CD8-positive, alpha-beta memory T cell (primary cell): Measurements from ENCODE around the gene LRRC8B. TPM values are rescaled to one million over a fixed set of nuclear protein-coding genes. Genes with fewer than 3 reads are reported as not detected.
"Not testable (repeated sequence)": the region's sequence is repeated elsewhere in the genome, so short reads cannot be mapped to it uniquely, and the experiment has no call there.

Experiments
- CTCF ChIA-PET: fragments of 350-600 bp; sonication (Branson Sonifier 250); formaldehyde crosslinking; loops from one replicate; lab custom pipeline; 2021; ENCODE audit warnings: antibody characterized with exemption; lab: Charles Lee
- POLR2A ChIA-PET: fragments of 350-600 bp; sonication (Branson Sonifier 250); formaldehyde crosslinking; loops from one replicate; lab custom pipeline; 2021; ENCODE audit warnings: antibody characterized with exemption; lab: Charles Lee
- DNase-seq, 5 donors: peaks; one replicate each; pipeline versions ENCODE4 v3.0.0 to v3.0.0-alpha.2; 2020 to 2022; ENCODE audit warnings: mixed read lengths in 1 of 5
- H3K27ac ChIP-seq: one replicate; pipeline ENCODE4 v1.7.0; 2013; ENCODE audit warnings: low read depth, mild to moderate bottlenecking, low read length, moderate library complexity
- H3K27me3 ChIP-seq: 2 replicates; pipeline ENCODE4 v1.7.0; 2013; ENCODE audit warnings: low read length, mild to moderate bottlenecking; ENCODE audit not compliant: insufficient read depth, poor library complexity, severe bottlenecking
- H3K36me3 ChIP-seq: 2 replicates; pipeline ENCODE4 v1.7.0; 2013; ENCODE audit warnings: mild to moderate bottlenecking, low read length, moderate library complexity; ENCODE audit not compliant: insufficient read depth
- H3K4me1 ChIP-seq: 2 replicates; pipeline ENCODE4 v1.7.0; 2013; ENCODE audit warnings: mild to moderate bottlenecking, low read length, moderate library complexity; ENCODE audit not compliant: insufficient read depth
- H3K4me3 ChIP-seq: 2 replicates; pipeline ENCODE4 v1.7.0; 2013; ENCODE audit warnings: mild to moderate bottlenecking, low read length
- H3K9me3 ChIP-seq: 2 replicates; pipeline ENCODE4 v1.7.0; 2013; ENCODE audit warnings: mild to moderate bottlenecking, low read length
- H3K27ac Mint-ChIP-seq, 8 donors: one replicate each; pipeline ENCODE4 v1.8.0; 2020 to 2021; ENCODE audit warnings: mixed read lengths in 8 of 8, mild to moderate bottlenecking in 6 of 8, inconsistent platforms in 3 of 8, moderate library complexity in 3 of 8
- H3K27me3 Mint-ChIP-seq, 2 donors: one replicate each; pipeline ENCODE4 v1.8.0; 2020 to 2021; ENCODE audit warnings: mixed read lengths in 2 of 2, mild to moderate bottlenecking in 1 of 2, moderate library complexity in 1 of 2
- H3K36me3 Mint-ChIP-seq, 3 donors: one replicate each; pipeline ENCODE4 v1.8.0; 2020 to 2021; ENCODE audit warnings: mixed read lengths in 3 of 3, inconsistent platforms in 1 of 3, mild to moderate bottlenecking in 1 of 3
- H3K4me1 Mint-ChIP-seq, 3 donors: one replicate each; pipeline ENCODE4 v1.8.0; 2020 to 2021; ENCODE audit warnings: mixed read lengths in 3 of 3, inconsistent platforms in 1 of 3, mild to moderate bottlenecking in 1 of 3
- H3K4me3 Mint-ChIP-seq, 7 donors: one replicate each; pipeline ENCODE4 v1.8.0; 2020 to 2021; ENCODE audit warnings: mixed read lengths in 7 of 7, mild to moderate bottlenecking in 6 of 7, moderate library complexity in 4 of 7, inconsistent platforms in 2 of 7
- H3K9me3 Mint-ChIP-seq, 5 donors: one replicate each; pipeline ENCODE4 v1.8.0; 2020 to 2022; ENCODE audit warnings: mixed read lengths in 5 of 5, mild to moderate bottlenecking in 3 of 5, moderate library complexity in 2 of 5, inconsistent platforms in 1 of 5
- polyA plus RNA-seq: library from polyadenylated mRNA; unstranded; fragments of 300-500 nt; fragmentation: Illumina TruSeq; gene quantifications from one replicate; pipeline ENCODE4 v1.2.3, GENCODE V29; 2021
- total RNA-seq, 2 experiments: library from RNA; stranded (reverse); gene quantifications; one replicate each; pipeline ENCODE4 v1.2.3, GENCODE V29; 2021

LRRC8B gene
- total and polyA plus RNA-seq, 3 experiments from 2014 or later, result 16.3 to 39.5 (median 36.9) TPM

DNA sequence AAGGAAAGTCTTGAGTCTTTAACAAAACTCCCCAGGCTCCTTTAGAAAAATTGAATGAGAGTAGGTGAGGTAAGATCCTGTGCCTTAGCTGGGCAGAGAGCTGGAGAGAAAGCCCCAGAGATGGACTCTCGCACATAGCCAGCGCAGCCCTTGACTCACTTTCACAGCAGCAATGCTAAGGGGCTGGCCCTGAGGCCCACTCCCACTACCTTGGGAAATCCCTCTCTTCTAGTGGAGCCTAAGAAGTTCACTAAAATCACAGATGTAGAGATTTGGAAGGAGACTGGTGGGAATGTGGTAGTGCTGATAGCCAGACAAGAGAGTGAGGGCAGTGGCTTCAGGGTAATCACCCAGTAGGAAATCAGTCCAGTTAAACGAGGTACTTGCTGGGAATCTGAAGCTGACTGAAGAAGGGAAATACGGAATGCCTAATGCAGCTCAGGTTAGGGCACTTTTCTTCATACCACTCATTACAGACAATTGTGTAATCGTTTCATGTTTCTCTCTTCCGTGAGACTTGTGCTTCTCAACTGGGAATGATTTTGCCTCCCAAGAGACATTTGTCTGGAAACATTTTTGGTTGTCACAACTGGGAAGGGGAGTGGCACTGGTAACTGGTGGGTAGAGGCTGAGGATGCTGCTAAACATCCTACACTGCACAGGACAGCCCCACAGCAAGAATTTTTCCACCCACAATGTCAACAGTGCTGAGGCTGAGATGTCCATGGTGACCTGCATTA lies 65.9 kb downstream of the LRRC8B start:
- H3K9me3 Mint-ChIP-seq, result no peaks in the 10 kb centered on the region
- H3K36me3 ChIP-seq, result no peaks in the 10 kb centered on the region
- H3K9me3 ChIP-seq, result no peaks in the 10 kb centered on the region
- no peak overlapping the region for H3K4me3 Mint-ChIP-seq
- H3K36me3 Mint-ChIP-seq, result peaks cover 0 to 28% (median 8%) of the 10 kb centered on the region in 3 donors
- DNase-seq, result no peak
- CTCF ChIA-PET, result interaction anchor here (1.1 to 23.6 kb wide), 3 partner anchors 9 to 173 kb away, joined by 3 to 403 read pairs (median 7); partner anchors contain the start of gene LRRC8C
- POLR2A ChIA-PET, result interaction anchor here (1.0 kb wide), 1 partner anchor 13 kb away, joined by 4 read pairs; no protein-coding TSS in a partner anchor
- peak overlapping the region in 2 of 8 donors; percentile 34 to 43 for H3K27ac Mint-ChIP-seq
- no peak overlapping the region for H3K27ac ChIP-seq
- H3K4me1 ChIP-seq, result no peaks in the 10 kb centered on the region
- H3K4me3 ChIP-seq, result no peak overlapping the region
- no peaks in the 10 kb centered on the region for H3K27me3 Mint-ChIP-seq
- no peaks in the 10 kb centered on the region for H3K27me3 ChIP-seq
- peaks cover 20 to 56% (median 54%) of the 10 kb centered on the region in 3 donors for H3K4me1 Mint-ChIP-seq

DNA sequence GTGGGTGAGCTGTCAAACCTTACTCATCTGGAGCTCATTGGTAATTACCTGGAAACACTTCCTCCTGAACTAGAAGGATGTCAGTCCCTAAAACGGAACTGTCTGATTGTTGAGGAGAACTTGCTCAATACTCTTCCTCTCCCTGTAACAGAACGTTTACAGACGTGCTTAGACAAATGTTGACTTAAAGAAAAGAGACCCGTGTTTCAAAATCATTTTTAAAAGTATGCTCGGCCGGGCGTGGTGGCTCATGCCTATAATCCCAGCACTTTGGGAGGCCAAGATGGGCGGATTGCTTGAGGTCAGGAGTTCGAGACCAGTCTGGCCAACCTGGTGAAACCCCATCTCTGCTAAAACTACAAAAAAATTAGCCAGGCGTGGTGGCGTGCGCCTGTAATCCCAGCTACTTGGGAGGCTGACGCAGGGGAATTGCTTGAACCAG lies 68.3 kb downstream of the LRRC8B start:
- peaks cover 0 to 13% (median 4%) of the 10 kb centered on the region in 3 donors for H3K36me3 Mint-ChIP-seq

DNA sequence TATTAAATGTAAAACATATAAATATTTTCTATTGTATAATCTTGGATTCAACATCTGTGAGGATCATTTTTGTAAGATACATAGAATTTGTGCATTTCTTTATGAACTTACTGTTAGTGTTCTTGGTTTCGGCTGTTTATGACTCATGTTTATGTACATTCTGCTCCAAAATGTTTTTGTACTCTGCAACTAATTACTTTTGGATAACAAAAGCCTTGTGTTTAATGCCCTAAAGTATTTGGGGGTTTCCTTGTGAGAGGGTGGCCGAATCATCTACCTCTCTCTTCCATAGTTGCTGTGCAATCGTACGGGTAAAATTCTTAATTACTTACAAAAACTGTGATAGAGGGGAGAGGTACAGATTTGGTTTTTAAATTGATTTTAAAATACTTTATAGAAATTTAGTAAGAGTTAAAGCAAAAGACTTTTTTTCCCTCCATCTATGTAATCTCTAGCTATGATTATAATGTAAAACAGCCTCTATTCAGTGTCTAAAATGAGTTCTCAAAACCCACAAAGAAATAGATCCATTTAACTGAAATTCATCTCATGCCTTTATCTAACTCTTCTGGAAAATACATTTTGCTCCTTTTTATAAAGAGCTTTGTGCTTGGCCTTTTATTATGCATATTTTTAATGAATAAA lies 69.6 kb downstream of the LRRC8B start:
- CTCF ChIA-PET, result interaction anchor here (0.8 to 23.6 kb wide), 7 partner anchors 10 to 610 kb away, joined by 3 to 403 read pairs (median 4); partner anchors contain the start of gene LRRC8C
- H3K27ac Mint-ChIP-seq, result no peak overlapping the region
- no peak overlapping the region for H3K27ac ChIP-seq
- H3K36me3 ChIP-seq, result no peaks in the 10 kb centered on the region
- peaks cover 32 to 69% (median 68%) of the 10 kb centered on the region in 3 donors for H3K4me1 Mint-ChIP-seq
- H3K9me3 ChIP-seq, result no peaks in the 10 kb centered on the region
- no peaks in the 10 kb centered on the region for H3K27me3 Mint-ChIP-seq
- H3K4me1 ChIP-seq, result peaks cover 18% of the 10 kb centered on the region
- no peak overlapping the region for H3K4me3 Mint-ChIP-seq
- H3K27me3 ChIP-seq, result no peaks in the 10 kb centered on the region
- no peaks in the 10 kb centered on the region for H3K9me3 Mint-ChIP-seq
- POLR2A ChIA-PET, result interaction anchor here (0.6 to 1.9 kb wide), 2 partner anchors 17 to 35 kb away, joined by 3 to 5 read pairs; no protein-coding TSS in a partner anchor
- H3K4me3 ChIP-seq, result no peak overlapping the region
- peaks cover 0 to 10% (median 6%) of the 10 kb centered on the region in 3 donors for H3K36me3 Mint-ChIP-seq
- no peak for DNase-seq

More for the DNA sequence above, 68.3 kb downstream of the LRRC8B start:
- H3K27me3 Mint-ChIP-seq, H3K4me3 ChIP-seq, H3K27ac Mint-ChIP-seq, DNase-seq, H3K27me3 ChIP-seq, H3K9me3 ChIP-seq, H3K9me3 Mint-ChIP-seq, H3K4me1 ChIP-seq, H3K36me3 ChIP-seq, H3K4me3 Mint-ChIP-seq, H3K27ac ChIP-seq: not testable (repeated sequence)
- H3K4me1 Mint-ChIP-seq, result peaks cover 26 to 65% (median 64%) of the 10 kb centered on the region in 3 donors
- ChIA-PET POLR2A (interaction anchor here (0.6 to 1.4 kb wide), 2 partner anchors 40 to 166 kb away, joined by 4 to 5 read pairs; partner anchors contain the start of gene LRRC8C), CTCF (interaction anchor here (0.9 to 23.6 kb wide), 3 partner anchors 31 to 170 kb away, joined by 3 to 403 read pairs (median 3); partner anchors contain the start of gene LRRC8C)

DNA sequence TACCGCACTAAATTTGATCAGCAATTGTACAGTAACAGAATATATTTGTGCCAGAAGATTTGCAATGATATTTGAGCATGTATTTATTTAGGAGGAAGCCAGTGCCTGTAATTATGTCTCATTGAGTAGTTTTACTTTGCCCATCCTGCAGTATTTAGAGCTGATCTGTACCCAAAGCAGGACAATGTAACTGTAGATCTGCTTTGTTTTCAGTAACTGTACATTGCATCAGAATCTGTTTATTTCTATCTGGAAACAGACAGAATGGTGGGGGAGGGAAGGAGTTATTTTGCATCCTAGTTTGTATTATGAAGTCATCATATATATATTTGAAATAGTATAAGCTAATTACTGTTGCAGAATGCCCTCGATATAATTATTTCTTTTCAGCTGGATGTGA lies 72.1 kb downstream of the LRRC8B start:
- H3K4me3 Mint-ChIP-seq, result no peak overlapping the region
- DNase-seq, result no peak

DNA sequence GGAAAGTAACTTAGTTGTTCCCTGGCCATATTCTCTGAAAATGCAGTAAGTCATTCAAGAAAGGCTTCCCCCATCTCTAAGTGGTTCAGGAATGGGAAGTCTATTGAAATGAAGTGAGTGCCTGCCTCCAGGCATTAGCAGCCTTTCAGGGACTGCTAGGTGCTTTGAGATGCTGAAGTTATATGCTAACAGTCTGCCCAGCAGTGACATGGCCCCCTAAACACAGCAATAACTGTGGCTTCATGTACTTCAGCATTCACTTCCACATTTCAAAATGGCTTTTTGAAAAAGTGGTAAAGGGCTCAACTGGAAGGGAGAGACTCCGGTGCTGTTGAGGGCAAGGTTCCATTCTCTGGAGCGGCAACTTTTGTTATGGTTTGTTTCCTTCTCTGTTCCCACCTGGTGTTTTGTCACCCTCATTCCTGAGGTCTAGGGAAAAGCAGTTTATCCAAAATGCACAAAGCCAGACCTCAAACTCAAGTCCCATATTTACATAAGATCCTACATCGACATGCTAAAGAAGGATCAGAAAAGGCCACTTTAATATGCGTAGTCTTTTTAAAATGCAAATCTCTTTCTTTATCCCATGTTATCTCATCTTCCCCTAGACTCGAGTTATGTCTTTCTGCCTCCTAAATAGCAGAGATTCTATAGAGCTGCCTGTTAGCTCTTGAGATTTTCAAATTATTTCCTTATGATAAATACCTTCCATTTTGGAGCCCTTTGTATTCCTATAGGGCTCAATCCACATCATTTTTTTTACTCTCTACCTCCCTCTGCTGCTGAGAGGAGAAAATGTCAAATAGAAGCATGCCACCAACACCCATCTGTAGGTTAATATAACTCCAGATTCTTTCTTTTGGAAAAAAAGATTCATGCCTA lies 74.1 kb downstream of the LRRC8B start:
- H3K4me1 ChIP-seq, result peaks cover 43% of the 10 kb centered on the region
- ChIA-PET POLR2A (interaction anchor here (1.0 to 1.3 kb wide), 3 partner anchors 10 to 122 kb away, joined by 3 to 7 read pairs (median 3); no protein-coding TSS in a partner anchor), CTCF (interaction anchor here (1.0 to 23.6 kb wide), 6 partner anchors 8 to 115 kb away, joined by 3 to 403 read pairs (median 8); partner anchors contain the start of gene LRRC8C)
- H3K4me3 ChIP-seq, result no peak overlapping the region
- Mint-ChIP-seq H3K36me3 (peaks cover 0 to 3% (median 3%) of the 10 kb centered on the region in 3 donors), H3K4me1 (peaks cover 48 to 80% (median 75%) of the 10 kb centered on the region in 3 donors), H3K27ac (peak overlapping the region in 6 of 8 donors; percentile 6 to 72 (median 22)), H3K4me3 (no peak overlapping the region), H3K9me3 (no peaks in the 10 kb centered on the region), H3K27me3 (no peaks in the 10 kb centered on the region)
- peak in 2 of 5 donors; percentile 28 to 38 for DNase-seq
- no peaks in the 10 kb centered on the region for H3K27me3 ChIP-seq
- no peaks in the 10 kb centered on the region for H3K9me3 ChIP-seq
- no peak overlapping the region for H3K27ac ChIP-seq
- H3K36me3 ChIP-seq, result no peaks in the 10 kb centered on the region

More for the DNA sequence above, 72.1 kb downstream of the LRRC8B start:
- no peaks in the 10 kb centered on the region for H3K27me3 Mint-ChIP-seq
- no peaks in the 10 kb centered on the region for H3K36me3 ChIP-seq
- no peak overlapping the region for H3K27ac ChIP-seq
- H3K4me1 ChIP-seq, result peaks cover 23% of the 10 kb centered on the region
- ChIA-PET POLR2A (no interaction called here), CTCF (interaction anchor here (1.8 to 23.6 kb wide), 4 partner anchors 11 to 166 kb away, joined by 8 to 403 read pairs (median 9); partner anchors contain the start of gene LRRC8C)
- no peak overlapping the region for H3K27ac Mint-ChIP-seq
- H3K9me3 ChIP-seq, result no peaks in the 10 kb centered on the region
- peaks cover 0 to 10% (median 3%) of the 10 kb centered on the region in 3 donors for H3K36me3 Mint-ChIP-seq
- peaks cover 42 to 70% (median 68%) of the 10 kb centered on the region in 3 donors for H3K4me1 Mint-ChIP-seq
- no peak overlapping the region for H3K4me3 ChIP-seq
- H3K27me3 ChIP-seq, result no peaks in the 10 kb centered on the region
- no peaks in the 10 kb centered on the region for H3K9me3 Mint-ChIP-seq

DNA sequence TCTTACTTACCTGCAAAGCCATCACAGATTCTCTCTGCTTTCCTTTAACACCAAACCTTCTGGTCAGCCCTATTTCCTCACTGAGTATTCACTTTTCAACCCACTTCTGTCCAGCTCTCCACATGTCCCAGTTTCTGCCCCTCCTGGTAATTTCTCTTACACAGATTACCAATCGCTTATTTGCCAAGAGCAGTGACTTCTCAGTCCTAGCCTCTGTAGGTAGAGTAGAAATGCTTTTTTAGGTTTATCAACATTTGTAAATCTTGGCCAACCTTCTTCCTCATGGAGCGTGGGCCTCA lies 74.7 kb downstream of the LRRC8B start:
- Histone ChIP-seq H3K4me1 (peaks cover 48% of the 10 kb centered on the region), H3K36me3 (no peaks in the 10 kb centered on the region), H3K9me3 (no peaks in the 10 kb centered on the region), H3K4me3 (no peak overlapping the region), H3K27me3 (no peaks in the 10 kb centered on the region), H3K27ac (no peak overlapping the region)
- no peak for DNase-seq
- Mint-ChIP-seq H3K27ac (peak overlapping the region in 5 of 8 donors; percentile 6 to 72 (median 23)), H3K36me3 (peaks cover 0 to 3% (median 3%) of the 10 kb centered on the region in 3 donors), H3K4me1 (peaks cover 50 to 81% (median 77%) of the 10 kb centered on the region in 3 donors), H3K27me3 (no peaks in the 10 kb centered on the region), H3K4me3 (no peak overlapping the region), H3K9me3 (no peaks in the 10 kb centered on the region)
- ChIA-PET CTCF (interaction anchor here (1.3 to 23.6 kb wide), 4 partner anchors 8 to 36 kb away, joined by 4 to 403 read pairs (median 22); partner anchors contain the start of gene LRRC8C), POLR2A (interaction anchor here (0.5 to 1.3 kb wide), 4 partner anchors 9 to 122 kb away, joined by 3 to 7 read pairs (median 4); no protein-coding TSS in a partner anchor)
